A673 (cell line): ENCODE data around the gene GBX2. TPM values are rescaled to one million over a fixed set of nuclear protein-coding genes. Genes with fewer than 3 reads are reported as not detected.

ENCODE experiments used
- Bru-seq: library from RNA; stranded (reverse); fragments of 400-500 nt; gene quantifications from one replicate; lab custom pipeline; 2021; lab: Mats Ljungman, UMichigan
- BruChase-seq, 2 experiments: library from RNA; stranded (reverse); fragments of 400-500 nt; gene quantifications; one replicate each; lab custom pipeline; 2021; lab: Mats Ljungman, UMichigan
- BruUV-seq: library from RNA; stranded (reverse); fragments of 400-500 nt; replicated peaks from 2 replicates; lab custom pipeline; 2021; lab: Mats Ljungman, UMichigan
- CTCF ChIA-PET: fragments of 300-600 bp; sonication (Branson Sonifier 250); formaldehyde crosslinking; loops from one replicate; lab custom pipeline; 2022; ENCODE audit warnings: antibody characterized with exemption; lab: Charles Lee
- POLR2A ChIA-PET: fragments of 300-600 bp; sonication (Branson Sonifier 250); formaldehyde crosslinking; loops from one replicate; lab custom pipeline; 2022; ENCODE audit warnings: antibody characterized with exemption; ENCODE audit not compliant: low non-redundant PET; lab: Charles Lee
- DNase-seq: peaks from one replicate; pipeline ENCODE4 v3.0.0-alpha.2; 2015; ENCODE audit warnings: low spot score
- H3K27ac ChIP-seq: fragments of 200-600 bp; sonication (generic); 2 replicates; pipeline ENCODE4 v1.5.1; 2016; ENCODE audit warnings: mixed run types, low read depth, mild to moderate bottlenecking, mixed read lengths, antibody characterized with exemption, low read length; ENCODE audit not compliant: poor library complexity, severe bottlenecking
- H3K27me3 ChIP-seq: fragments of 200-600 bp; sonication (generic); replicated peaks from 2 replicates; pipeline ENCODE4 v1.6.1; 2017; ENCODE audit warnings: mixed run types, low read depth, mild to moderate bottlenecking, mixed read lengths, antibody characterized with exemption, low read length; ENCODE audit not compliant: insufficient read depth, poor library complexity
- H3K36me3 ChIP-seq: fragments of 200-600 bp; sonication (generic); 2 replicates; pipeline ENCODE4 v1.6.1; 2016; ENCODE audit warnings: mixed run types, mild to moderate bottlenecking, mixed read lengths, antibody characterized with exemption, low read length; ENCODE audit not compliant: insufficient read depth, poor library complexity, severe bottlenecking
- H3K4me1 ChIP-seq: fragments of 200-600 bp; sonication (generic); 2 replicates; pipeline ENCODE4 v1.6.1; 2017; ENCODE audit warnings: mixed run types, mild to moderate bottlenecking, mixed read lengths, antibody characterized with exemption, low read length; ENCODE audit not compliant: insufficient read depth, poor library complexity, severe bottlenecking
- H3K4me3 ChIP-seq: fragments of 200-600 bp; sonication (generic); 2 replicates; pipeline ENCODE4 v1.5.1; 2016; ENCODE audit warnings: low read depth, mixed run types, mild to moderate bottlenecking, mixed read lengths, low read length; ENCODE audit not compliant: poor library complexity, severe bottlenecking
- H3K9me3 ChIP-seq: fragments of 200-600 bp; sonication (generic); 2 replicates; pipeline ENCODE4 v1.6.1; 2016; ENCODE audit warnings: mixed run types, low read depth, mild to moderate bottlenecking, mixed read lengths, antibody characterized with exemption, low read length; ENCODE audit not compliant: poor library complexity, severe bottlenecking
- CTCF ChIP-seq: fragments of 300-800, 200-600 bp; sonication (generic); conservative IDR thresholded peaks from 2 replicates; pipeline ENCODE4 v1.5.1; 2017; ENCODE audit warnings: low read depth, mild to moderate bottlenecking, antibody characterized with exemption, low read length, moderate library complexity, mixed read lengths
- EZH2 ChIP-seq: fragments of 200-600 bp; sonication (generic); IDR thresholded peaks from 2 replicates; pipeline ENCODE4 v1.6.1; 2017; ENCODE audit warnings: borderline replicate concordance, low read depth, mild to moderate bottlenecking, mixed read lengths, antibody characterized with exemption, low read length; ENCODE audit not compliant: poor library complexity, severe bottlenecking
- intact Hi-C: fragments of 100-400 bp; cut with micrococcal nuclease; formaldehyde crosslinking; loops from one replicate; pipeline ENCODE4 v1.10.0; 2022; ENCODE audit not compliant: unreplicated experiment
- long read RNA-seq: library from polyadenylated mRNA; stranded (forward); transcript quantifications from one replicate; pipeline ENCODE4 v2.0.0, GENCODE V29; 2022
- total RNA-seq: library from RNA; stranded (reverse); gene quantifications from 2 replicates; pipeline ENCODE4 v1.2.3, GENCODE V29; 2021

Gene GBX2
- total RNA-seq (not detected in 2 replicates), Bru-seq, nascent RNA (percentile 15 among the genes with signal in this experiment), BruChase-seq, experiment 1, labeled RNA remaining after a 2-hour chase (percentile 14 among the genes with signal in this experiment), BruChase-seq, experiment 2, labeled RNA remaining after a 6-hour chase (not detected)
- long read RNA-seq = 0 reads

GRCh38 chr2:236168110-236169080 lies at the start of gene GBX2:
GBX2 (minus strand) TSS chr2:236168386; CDS start chr2:236167971, 415 bp downstream.
- no peaks in the 10 kb centered on the region for H3K36me3 ChIP-seq
- no peak for TF ChIP-seq EZH2
- no peak for TF ChIP-seq CTCF
- ChIA-PET CTCF (interaction anchor here (1.1 to 2.0 kb wide), 2 partner anchors 10 to 389 kb away, joined by 3 to 5 read pairs; no protein-coding TSS in a partner anchor), POLR2A (interaction anchor here (0.6 kb wide), 1 partner anchor 52 kb away, joined by 3 read pairs; no protein-coding TSS in a partner anchor)
- peaks cover 100% of the 10 kb centered on the region for H3K27me3 ChIP-seq
- H3K4me1 ChIP-seq = peaks cover 32% of the 10 kb centered on the region
- peak; percentile 92 for DNase-seq
- no peaks in the 10 kb centered on the region for H3K9me3 ChIP-seq
- H3K27ac ChIP-seq = no peak within 1 kb of the TSS
- intact Hi-C loops = no loop called here
- peak within 1 kb of the TSS; percentile 37 for H3K4me3 ChIP-seq
- BruUV-seq = no TSS peak

DNA sequence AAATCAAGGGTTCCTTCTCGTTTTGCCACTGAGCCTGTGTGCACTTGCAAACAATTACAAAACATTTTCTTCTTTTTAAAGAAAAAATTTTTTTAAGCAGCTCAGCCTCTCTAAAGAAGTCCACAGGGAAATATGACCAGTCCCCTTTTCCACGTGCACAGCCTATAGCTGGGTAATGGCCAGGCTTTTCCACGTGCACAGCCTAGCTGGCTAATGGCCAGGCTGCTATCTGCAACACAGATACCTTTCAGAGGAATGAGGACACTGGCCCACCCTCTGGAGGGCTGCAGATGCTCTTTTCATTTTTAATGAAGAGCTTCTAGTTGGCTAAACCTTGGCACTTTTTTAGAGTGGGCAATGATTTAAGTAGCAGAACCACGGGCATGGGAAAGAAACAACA lies 49.7 kb upstream of the GBX2 start:
- BruUV-seq = no TSS peak
- POLR2A ChIA-PET = no interaction called here

More for the DNA sequence above, 49.7 kb upstream of the GBX2 start:
- intact Hi-C loops = no loop called here
- no peak for DNase-seq
- Histone ChIP-seq H3K9me3 (no peaks in the 10 kb centered on the region), H3K4me1 (no peaks in the 10 kb centered on the region), H3K27me3 (peaks cover 43% of the 10 kb centered on the region), H3K27ac (no peak overlapping the region), H3K36me3 (no peaks in the 10 kb centered on the region), H3K4me3 (no peak overlapping the region)
- TF ChIP-seq CTCF (no peak), EZH2 (no peak)
- CTCF ChIA-PET = no interaction called here
